Middle frontal gyrus (tissue), 1 donor: ENCODE results near the gene CAMTA1.

Experiments
- DNase-seq: peaks from one replicate; pipeline ENCODE4 v3.0.0-alpha.2; 2015; ENCODE audit warnings: low spot score; ENCODE audit errors: extremely low spot score

The CAMTA1 gene

GRCh38 chr1:7583291-7584096 lies 798.2 kb downstream of the CAMTA1 start:
- no peak for DNase-seq

GRCh38 chr1:7584157-7584556 lies 798.9 kb downstream of the CAMTA1 start:
- no peak for DNase-seq

GRCh38 chr1:7584643-7585042 lies 799.4 kb downstream of the CAMTA1 start:
- no peak for DNase-seq

GRCh38 chr1:7585216-7585907 lies 800.1 kb downstream of the CAMTA1 start:
- no peak for DNase-seq

GRCh38 chr1:7586031-7586941 lies 801.0 kb downstream of the CAMTA1 start:
- no peak for DNase-seq

GRCh38 chr1:7587108-7587772 lies 802.0 kb downstream of the CAMTA1 start:
- no peak for DNase-seq

- no peak for DNase-seq
These were observed 802.7 kb downstream of the CAMTA1 start for GRCh38 chr1:7587773-7588456.

GRCh38 chr1:7588457-7588827 lies 803.2 kb downstream of the CAMTA1 start:
- no peak for DNase-seq

- no peak for DNase-seq
These were observed 804.0 kb downstream of the CAMTA1 start for GRCh38 chr1:7589080-7589735.

GRCh38 chr1:7589774-7590425 lies 804.6 kb downstream of the CAMTA1 start:
- DNase-seq, result no peak

GRCh38 chr1:7590426-7590790 lies 805.2 kb downstream of the CAMTA1 start:
- no peak for DNase-seq

- DNase-seq, result no peak
These were observed 806.3 kb downstream of the CAMTA1 start for GRCh38 chr1:7591565-7591964.

GRCh38 chr1:7592120-7592798 lies 807.0 kb downstream of the CAMTA1 start:
- no peak for DNase-seq

GRCh38 chr1:7594002-7594713 lies 808.9 kb downstream of the CAMTA1 start:
- DNase-seq, result no peak

GRCh38 chr1:7594714-7595295 lies 809.6 kb downstream of the CAMTA1 start:
- no peak for DNase-seq

GRCh38 chr1:7595336-7595735 lies 810.1 kb downstream of the CAMTA1 start:
- no peak for DNase-seq

- DNase-seq, result no peak
These were observed 811.1 kb downstream of the CAMTA1 start for GRCh38 chr1:7596126-7596965.
